HG03095 (cell line): Measurements from ENCODE around the gene FAM89A.
A peak's percentile ranks its signal among the peaks of the same experiment; 100 is the strongest.
"Not testable (repeated sequence)": the region's sequence is repeated elsewhere in the genome, so short reads cannot be mapped to it uniquely, and the experiment has no call there.

Experiments
- ATAC-seq: cut with Tn5 transposase; IDR thresholded peaks from one replicate; pipeline ENCODE4 v1.9.1; 2021; ENCODE audit warnings: moderate library complexity; ENCODE audit not compliant: unreplicated experiment

FAM89A gene

DNA sequence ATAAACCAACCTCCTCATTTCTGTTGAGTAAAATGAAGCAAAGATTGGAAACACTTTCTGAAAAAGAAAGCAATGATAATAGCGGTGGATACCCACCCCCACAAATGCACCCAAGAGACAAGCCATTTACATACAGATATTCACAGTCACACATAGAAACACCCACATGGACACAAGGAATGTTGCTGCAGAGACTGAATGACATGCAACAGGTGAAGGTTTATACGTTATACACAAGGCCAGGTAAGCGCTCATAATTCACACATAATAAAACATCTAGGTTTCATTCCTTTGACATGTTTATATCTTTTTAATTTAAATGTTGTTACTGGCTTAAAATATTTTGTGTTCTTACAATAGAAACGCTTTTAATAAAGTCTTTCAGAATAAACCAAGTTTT is 39.9 kb downstream of the FAM89A start:
- ATAC-seq = no peak

DNA sequence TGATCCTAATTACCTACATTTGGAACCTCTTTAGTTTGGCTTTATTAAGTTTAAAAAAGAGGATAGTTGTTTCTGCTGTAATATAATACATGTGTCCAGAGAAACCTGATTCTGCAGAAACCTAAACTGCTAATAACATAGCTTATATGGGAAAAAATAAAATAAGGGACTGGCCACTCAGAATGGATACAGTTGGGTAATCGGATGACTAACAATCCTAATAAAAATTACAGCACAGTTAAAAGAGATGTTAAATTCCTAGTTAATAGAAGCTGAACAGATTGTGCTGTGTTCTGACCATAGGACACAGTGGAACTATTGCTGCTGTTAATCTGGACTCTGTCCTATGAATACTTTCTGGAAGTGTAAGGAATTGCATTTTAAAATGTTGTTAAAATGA is 45.2 kb downstream of the FAM89A start:
- ATAC-seq = no peak

DNA sequence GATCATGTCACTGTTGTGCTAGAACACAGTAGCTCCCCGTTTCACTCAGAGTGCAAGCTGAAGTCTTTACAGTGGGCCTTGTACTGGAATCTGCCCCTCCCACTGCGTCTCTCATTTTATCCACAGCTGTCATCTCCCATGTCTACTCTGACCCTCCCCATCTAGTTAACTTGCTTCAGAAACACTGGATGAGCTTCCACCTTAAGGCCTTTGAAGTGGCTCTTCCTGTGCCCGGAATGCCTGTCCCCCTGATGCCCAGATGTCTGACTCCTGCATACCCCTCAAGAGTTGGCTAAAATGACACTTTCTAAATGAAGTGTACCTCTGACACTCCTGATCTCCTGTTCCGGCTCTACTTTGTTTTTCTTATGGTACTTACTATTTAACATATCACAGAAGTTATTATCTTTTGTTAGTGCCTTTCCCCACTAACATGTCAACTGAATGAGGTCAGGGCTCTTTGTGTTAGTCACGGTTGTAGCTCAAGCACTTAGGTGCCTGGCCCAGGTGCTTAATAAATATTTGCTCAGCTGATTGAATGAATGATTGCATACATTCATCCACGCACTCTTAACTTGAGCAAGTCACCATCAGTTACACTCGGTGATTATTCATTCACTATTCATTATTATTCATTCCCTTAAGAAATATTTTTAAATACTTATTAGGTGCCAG is 47.8 kb downstream of the FAM89A start:
- ATAC-seq = no peak

DNA sequence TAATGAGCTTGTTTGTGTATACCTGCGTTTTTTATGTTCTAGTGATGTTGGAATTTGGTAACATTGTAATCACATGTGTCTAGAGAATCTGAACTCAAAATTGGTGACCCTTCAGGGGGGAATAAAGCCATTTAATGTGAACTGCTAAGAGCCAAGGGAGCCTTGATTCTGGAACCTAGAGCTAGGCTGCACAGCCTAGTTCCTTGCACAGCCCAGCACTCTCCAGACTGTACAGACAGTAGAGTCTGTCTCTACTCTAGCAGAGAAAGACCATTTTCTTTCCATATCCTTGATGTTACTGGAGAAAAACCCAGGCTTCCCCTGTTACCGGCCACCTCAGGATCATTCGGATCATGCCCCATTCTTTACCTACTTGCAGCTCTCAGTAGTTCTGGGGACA is 52.6 kb downstream of the FAM89A start:
- no peak for ATAC-seq

DNA sequence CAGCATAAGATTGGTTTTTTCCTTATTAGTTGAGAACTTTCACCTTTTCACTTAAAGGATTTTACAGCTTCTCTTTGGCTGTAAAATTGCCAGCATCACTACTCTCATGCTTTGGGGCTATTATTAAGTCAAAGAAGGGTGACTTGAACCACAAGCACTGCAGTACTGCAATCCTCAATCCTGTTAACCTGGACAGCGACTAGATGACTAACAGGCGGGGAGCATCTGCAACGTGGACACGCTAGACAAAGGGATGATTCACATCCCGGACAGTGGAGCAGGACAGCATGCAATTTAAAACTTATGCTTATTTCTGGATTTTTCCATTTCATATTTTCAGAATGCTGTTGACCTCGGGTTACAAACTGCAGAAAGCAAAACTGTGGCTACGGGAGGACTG is 53.1 kb downstream of the FAM89A start:
- ATAC-seq = no peak

DNA sequence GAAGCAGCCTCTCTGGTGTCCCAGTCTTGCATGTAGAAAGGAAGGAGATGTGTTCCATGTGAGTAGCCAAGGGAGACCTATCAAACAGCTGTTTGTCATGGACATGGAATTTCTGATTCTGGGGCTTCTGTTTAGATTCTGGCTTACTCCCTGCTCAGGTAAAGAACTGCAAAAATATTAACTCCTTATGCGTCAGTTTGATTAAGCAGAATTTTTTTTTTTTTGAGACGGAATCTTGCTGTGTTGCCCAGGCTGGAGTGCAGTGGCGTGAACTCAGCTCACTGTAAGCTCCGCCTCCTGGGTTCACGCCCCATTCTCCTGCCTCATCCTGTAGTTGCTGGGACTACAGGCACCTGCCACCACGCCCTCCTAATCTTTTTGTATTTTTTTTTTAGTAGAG is 54.3 kb downstream of the FAM89A start:
- no peak for ATAC-seq

DNA sequence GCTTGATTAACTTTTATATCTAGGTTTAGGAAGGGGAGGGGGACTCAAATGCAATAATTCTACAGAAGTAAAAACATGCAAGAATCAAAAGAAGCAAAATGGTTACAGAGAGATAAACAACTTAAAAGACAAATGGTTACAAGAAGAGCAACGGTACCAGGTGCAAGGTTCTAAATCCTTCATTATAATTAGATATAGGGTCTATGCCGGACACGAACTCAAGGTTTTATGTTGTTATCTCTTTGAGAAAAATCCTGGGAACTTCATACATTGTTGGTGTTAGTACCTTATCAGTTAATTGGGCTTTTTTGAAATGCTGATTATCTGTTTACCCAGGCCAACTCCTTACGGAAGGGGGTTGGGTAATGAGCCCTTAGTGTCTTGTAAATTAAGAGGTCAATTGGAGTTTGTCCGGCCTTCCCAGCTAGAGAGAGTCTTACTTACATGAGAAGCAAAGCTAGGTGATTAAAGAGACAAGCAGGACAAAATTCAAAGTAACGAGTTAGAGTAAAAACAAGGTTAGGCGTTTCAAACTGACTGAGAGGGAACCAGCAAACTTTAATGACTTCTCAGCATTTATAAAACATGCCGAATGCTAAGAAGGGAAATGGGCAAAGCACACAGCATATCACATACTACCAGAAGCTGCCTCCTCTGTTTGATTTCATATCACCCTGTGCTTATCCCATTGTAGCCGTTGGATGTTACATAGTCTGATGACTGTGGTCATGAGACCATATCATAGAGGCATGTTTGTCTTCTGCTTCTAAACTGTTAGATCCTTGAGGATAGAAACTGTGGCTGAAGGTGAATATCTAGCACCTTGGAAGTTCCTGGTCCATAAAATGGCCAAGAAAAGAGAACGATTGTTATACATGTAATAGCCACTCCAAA is 55.2 kb downstream of the FAM89A start:
- not testable (repeated sequence) for ATAC-seq

DNA sequence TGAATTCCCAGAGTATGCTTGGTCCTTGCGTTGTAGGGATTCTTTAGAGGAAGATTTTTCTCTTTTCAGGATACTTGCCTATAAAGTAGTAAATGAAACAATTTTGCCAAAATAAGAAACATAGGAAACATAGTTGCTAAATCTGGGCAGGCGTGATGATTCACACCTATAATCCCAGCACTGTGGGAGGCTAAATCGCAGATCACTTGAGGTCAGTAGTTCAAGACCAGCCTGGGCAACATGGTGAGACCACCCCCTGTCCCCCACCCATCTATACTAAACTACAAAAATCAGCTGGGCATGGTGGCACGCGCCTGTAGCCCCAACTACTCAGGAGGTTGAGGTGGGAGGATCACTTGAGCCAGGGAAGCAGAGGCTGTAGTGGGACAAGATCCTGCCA is 56.2 kb downstream of the FAM89A start:
- no peak for ATAC-seq

DNA sequence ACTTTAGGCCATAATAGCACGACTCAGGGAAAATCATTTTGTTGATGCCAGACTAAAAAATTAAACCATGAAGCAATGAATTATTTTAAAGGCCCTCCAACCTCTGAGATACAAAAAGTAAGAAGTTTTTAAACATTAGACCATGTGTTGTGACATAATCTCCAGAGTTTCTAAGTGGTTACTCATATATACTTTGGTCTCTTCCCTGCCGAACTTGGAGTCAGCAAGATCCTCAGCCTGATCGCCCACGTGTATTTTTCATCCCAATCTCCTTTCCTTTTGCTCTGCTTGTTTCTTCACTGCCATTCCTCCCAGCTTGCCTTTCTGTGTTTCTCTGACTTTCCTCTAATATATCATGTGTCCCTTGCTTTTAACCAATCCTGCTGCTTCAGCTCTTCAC is 57.4 kb downstream of the FAM89A start:
- ATAC-seq = no peak

DNA sequence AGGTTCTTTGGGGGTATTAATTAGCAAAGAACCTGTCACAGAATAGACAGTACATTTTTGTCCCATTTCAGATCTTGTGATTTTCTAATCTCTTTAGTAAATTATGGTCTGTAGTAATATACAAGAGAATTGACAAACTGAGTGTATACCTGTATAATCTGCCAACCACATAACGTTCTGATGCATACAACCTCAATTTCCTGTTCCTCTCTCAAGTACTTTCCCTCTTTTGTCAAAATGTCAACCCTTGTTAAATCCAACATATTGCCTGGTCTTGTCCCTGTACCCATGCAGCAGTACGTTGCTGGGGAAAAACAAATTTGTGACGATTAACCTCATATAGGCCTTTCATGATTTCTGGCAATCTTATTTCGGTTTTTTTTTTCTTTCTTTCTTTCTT is 60.1 kb downstream of the FAM89A start:
- ATAC-seq = no peak

DNA sequence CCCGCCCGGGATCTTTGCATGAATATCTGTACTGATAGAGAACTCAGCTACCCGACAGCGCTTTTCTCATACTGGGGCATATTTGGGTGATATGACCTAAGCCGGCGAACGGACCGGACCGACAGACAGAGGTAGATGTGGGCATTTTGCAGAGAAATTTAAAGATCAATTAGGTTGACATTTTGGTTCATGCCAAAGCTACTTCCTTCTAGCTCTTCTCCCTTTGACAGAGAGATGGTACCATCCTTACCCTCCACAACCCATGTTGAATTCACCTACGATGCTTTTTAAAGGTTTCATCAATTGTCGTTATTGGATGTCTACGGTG is 60.7 kb downstream of the FAM89A start:
- ATAC-seq = no peak

DNA sequence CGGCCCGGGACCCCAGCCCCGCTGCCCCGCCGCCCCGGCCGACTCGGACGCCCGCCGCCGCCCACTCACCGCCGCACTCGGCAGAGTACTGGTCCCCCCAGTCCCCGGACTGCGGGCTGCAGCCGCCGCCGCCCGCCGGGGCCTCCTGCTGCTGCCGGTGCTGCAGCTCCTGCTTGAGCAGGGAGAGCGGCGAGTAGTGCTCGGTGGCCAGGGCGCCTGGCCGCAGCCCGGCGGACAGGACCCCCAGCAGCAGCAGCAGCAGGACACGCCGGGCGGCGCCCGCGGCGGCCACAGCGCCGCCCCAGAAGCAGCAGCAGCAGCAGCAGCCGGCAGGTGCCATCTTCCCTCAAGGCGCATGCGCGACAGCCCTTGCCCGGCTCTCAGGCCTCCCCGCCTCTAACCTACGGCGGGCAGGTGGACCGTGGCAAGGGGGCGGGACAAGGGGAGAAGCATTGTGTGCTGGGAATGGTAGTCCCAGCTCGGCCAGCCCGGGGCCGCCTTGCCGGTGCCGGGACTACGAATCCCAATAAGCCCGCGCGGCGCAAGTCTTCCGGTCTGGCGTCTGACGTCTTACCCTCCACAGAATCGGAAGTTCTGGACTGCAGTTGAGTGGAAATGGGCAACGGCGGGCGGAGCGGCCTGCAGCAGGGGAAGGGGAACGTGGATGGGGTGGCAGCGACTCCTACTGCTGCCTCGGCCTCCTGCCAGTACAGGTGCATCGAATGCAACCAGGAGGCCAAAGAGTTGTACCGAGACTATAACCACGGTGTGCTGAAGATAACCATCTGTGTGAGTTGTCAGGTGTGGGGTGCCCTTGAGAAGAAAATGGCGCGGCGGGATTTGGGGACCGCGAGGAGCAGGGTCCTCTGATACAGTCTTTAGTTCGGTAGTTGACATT is 61.3 kb downstream of the FAM89A start, which contains the start of the genes ARV1 and TTC13:
Gene ARV1, plus strand, starts transcription at position 604 of the 898 bp plus-strand sequence. Its CDS starts 12 bp downstream, at position 616.
Gene TTC13, minus strand, starts transcription at position 371 of the 898 bp plus-strand sequence. Its CDS starts 31 bp downstream, at position 340.
- peak; percentile 90 for ATAC-seq

DNA sequence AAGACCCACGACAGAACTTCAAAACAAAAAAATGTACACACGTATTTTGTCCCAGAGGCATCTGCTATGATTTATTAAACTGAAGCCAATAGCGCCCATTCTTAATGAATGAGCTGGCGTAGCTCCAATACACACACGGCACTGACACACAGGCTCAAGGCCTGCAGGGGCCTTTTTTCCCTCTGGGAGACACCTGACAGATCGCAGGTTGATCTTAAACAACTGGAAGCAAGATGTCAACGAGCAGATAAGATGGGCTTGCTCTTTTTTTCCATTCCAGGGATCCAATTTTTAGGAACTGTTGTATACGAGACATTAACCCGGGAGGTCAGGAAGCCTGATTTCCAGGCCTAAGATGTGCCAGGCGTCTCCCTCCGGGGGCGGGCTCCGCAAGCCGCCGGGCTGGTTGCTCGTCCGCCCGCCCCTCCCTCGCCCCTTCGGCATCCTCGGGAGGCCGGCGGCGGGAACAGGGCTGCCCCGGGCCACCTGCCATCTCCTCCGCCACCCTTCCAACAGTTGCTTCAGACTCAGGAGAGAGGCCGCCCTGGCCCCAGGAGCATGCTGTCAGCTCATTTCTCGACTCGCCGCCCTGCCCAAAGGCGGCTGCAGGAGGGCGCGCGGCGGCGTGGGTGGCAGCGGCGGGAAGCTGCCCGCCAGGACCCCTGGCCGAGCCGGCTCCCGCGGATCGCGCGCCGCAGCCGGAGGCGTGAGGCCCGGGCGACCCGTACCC is 62.1 kb downstream of the FAM89A start:
- ATAC-seq = peak; percentile 3

DNA sequence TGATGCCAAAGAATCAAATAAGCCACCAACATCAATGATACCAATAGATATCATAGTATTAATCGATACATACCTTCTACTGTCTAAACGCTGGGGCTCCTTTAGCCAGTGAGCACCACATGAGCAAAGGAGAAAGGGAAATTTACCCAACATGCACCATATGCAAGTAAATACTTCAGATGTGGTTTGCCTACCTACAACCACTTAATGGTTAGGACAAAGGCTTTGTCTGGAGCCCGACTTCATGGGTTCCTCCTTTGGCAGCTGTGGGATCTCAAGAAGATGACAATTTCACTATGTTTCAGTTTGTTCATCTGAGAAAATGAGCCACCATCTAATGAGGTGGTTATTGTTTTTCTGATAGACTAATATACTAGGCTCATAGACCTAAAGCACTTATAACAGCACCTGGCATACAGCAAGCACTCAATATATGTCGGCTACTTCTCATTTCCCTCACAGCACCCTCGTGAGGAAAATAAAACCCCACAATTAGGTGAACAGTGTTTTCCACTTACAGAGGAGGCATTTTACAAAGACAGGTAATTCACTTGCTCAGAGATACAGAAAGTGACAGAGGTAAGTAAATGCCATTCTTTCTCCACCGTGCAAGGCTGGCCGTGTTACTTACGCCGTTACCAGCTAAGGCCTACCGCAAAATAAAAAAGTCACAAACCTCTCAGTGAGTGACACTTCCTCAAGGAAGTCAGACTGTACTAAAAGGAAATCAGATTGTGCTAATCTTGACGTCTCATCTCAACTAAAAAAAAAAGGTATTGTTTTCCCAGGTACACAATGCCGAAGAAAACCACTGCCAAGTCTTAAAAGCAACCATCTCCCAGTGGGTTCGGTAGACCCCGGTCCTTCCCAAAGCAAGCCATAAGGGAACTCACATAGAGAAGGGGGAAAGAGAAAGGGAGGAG is 63.0 kb downstream of the FAM89A start:
- ATAC-seq = no peak

DNA sequence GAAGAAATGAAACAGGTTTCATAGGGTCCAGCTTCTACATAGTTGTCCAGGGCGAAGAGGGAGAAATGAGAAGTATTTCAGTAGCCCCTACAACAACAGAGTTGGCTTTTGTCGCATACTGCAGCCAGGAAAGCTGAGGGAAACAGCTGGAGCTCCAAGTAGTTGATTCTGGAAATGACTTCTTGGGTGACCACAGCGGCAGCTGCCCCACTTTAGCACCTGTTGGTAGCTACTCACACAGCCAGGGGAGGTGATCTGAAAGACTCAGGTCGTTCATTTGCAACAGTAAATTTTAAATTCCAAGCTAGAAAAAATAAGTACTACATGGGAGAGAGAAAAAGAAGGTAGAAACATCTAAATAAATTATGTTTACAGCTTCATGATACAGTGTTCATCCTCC is 63.7 kb downstream of the FAM89A start:
- ATAC-seq = no peak

DNA sequence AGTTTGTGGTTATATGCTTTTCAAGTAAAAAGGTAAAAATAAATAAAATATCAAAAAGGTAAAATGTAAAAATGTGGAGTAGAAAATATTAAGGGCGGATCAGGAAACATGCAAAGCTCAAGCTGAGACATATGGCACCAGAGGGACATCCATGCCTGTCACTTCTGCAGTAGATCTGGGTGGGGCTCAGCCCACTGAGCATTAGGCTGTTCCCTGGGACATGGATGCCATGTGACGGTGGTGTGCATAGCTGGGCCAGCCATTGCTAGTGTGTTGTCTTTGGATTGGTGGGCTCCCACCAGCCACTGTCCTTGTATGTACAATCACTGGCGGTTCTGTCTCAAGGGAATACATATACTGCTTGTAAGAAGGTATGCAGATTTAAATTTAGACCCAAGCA is 64.4 kb downstream of the FAM89A start:
- ATAC-seq = no peak

DNA sequence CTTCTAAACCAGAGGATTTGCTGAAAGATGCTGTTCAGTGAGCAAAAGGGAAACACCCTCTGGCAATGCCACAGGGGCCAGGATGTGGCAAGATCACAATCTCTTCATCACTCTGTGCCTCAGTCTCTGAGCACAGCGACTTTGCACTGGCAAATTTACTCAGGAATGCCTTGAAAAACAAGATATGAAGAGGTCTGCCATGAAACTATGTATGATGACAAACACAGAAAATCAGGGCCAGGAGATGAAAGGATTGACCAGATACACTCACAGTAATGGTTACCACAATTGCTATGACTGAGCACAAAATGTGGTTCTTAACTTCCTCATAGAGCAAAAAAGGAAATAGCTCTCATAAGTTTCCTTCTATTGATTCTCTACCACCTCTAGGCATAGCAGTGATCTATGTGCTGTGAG is 67.2 kb downstream of the FAM89A start:
- ATAC-seq = peak; percentile 78

DNA sequence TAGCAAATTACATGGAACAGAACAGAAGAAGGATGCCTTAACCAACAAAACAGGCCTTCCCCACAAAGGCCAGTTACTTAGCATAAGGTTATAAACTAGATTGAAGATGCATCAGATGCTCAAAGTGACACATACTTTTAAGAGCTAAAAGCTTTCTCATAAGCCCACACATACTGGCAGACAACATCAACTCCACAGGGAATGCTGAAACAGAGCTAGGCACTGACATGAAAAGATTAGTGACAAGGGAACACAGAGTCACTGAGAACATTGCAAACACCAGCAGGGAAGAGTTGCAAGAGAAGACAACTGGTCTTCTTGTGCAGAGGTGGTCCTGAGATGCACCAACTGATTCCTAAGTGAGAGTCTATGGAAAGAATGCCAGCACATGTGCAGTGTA is 68.3 kb downstream of the FAM89A start:
- ATAC-seq = no peak

DNA sequence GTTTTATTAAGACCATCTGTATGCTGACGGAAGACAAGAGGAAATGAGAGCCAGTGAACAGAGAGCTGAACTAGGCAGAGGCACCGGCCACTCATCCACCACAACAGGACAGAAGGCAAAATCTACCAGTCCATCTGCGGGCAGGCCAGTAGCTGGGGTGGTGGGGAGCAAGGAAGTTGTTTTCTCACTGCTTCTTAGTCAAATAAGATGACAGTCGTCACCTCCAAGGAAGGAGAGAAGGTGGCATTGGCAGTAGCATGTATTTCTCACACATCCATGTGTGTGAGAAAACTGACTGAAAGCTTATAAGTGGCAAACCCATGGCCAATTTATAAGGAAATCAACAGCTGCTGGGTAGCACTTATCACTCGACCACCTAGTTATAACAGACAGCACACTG is 69.6 kb downstream of the FAM89A start:
- ATAC-seq = no peak
